IPS-11a (cell line): ENCODE results near the gene PRAC1.

ENCODE experiments used
- H3K4me3 ChIP-seq: one replicate; pipeline ENCODE4 v1.5.1; 2013; ENCODE audit warnings: low read depth, low read length, control low read depth

Gene PRAC1

GRCh38 chr17:48722201-48722907 is at the start of gene PRAC1:
Gene PRAC1 (minus strand): TSS chr17:48722518. CDS start chr17:48722392, 126 bp downstream.
- H3K4me3 ChIP-seq: no peak within 1 kb of the TSS

DNA sequence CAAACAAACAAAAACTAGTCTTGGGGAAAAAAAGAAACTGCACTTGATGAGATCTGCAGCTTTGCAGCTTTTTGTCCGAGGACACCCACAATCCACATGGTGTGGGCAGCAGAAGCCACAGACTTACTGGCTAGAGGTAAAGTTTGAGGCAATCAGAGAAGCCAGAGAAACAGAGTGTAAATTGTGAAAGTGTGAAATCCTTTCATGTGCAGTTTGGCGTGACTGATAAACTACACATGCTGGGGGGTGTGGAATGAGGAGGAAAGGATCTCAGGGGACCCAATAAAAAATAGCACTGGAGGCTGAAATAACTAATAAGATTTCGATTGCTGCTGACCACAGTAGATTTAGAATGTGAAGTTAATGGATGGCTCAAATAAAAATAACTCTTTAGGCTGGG is 48.6 kb upstream of the PRAC1 start:
- no peak overlapping the region for H3K4me3 ChIP-seq

DNA sequence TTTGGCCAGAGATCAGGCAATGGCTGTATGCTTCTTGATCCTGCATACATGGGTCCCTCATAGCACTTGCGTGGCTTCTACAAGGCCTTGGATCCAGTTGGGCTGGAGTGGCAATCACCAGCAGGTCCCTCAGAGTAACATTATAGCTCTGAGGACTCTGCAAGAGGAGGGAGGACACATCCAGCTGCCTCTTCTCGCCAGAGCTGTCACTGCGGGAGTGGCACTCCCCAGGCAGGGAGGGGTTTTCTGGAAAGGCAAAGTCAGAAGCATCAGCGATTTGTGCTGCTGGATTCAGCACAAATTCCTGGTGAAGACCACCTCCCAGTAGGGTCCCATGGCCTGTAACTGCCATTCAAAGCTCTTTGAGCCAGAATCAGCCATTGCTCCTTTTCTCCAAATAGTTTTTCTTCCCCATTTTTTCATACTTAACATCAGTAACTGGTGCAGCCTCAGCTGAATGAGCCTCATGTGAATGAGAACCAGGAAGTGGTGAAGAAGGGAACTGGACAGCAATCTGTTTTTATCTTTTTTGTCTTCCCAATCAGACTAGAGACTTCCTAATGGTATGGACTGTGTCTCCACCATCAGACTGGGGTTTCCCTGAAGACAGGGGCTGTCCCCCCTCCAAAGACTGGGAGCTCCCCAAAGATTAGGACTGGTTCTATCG is 46.8 kb upstream of the PRAC1 start:
- no peak overlapping the region for H3K4me3 ChIP-seq

DNA sequence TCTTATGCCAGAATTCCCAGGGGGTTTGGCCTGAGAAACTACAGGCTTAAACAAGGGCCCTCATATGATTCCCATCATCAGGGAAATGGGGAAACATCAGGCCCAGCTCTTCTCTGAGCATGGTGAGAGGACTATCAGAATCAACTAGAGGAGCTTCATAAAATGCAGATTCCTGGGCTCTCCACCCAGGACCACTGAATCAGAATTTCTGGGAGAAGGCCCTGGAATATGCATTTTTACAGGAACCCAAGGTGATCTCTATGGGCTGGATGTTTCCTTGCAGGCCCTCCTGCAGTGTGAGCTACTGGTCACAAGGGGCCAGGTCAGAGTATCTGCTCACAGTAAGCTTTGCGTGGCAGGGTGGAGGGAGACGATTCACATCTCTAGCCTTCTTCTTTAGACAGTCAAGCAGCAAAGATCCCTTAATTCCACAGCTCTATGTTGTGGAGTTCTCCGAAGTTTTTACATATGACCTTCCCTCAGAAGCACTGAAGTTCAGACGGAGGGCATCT is 45.0 kb upstream of the PRAC1 start:
- H3K4me3 ChIP-seq: no peak overlapping the region

DNA sequence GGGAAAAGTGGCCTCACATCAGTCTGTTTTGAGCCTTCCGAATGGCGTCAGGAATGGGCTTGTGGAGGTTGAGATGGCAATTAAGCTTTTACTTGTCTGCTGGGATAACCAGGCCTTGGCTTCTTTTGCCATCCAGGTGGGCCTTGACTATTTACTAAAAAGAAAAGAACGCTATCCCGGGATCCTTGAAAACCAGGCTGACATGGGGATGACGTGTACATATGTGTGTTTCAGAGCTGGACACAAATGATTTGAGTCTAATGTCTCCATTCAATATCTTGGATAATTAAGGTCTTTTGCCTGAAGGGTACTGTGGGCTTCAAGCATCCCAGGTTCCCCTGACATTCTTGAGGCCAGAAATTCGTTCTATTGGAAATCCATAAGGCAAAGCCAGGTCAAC is 38.8 kb upstream of the PRAC1 start:
- no peak overlapping the region for H3K4me3 ChIP-seq

GRCh38 chr17:48760411-48760810 is 38.1 kb upstream of the PRAC1 start:
- no peak overlapping the region for H3K4me3 ChIP-seq

DNA sequence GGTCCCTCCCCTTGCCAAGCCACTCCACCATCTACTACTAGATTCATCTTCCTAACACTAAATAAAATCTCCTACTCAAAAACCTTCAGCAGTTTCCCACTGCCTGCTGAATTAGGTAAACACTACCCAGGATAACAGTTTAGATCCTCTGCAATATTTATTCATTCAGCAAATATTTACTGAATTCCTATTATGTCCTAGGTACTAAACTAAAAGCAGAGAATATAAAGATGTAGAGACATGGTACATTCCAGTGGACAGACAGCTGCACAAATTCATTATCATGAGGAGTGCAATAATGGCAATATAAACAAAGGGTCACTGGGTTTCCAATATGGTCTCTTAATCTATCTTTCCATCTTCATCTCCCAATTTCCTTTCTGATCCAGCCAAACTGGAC is 37.0 kb upstream of the PRAC1 start:
- no peak overlapping the region for H3K4me3 ChIP-seq

GRCh38 chr17:48757524-48757961 is 35.2 kb upstream of the PRAC1 start:
- H3K4me3 ChIP-seq: no peak overlapping the region

- H3K4me3 ChIP-seq: no peak overlapping the region
These were observed 34.5 kb upstream of the PRAC1 start for GRCh38 chr17:48756830-48757251.

- no peak overlapping the region for H3K4me3 ChIP-seq
These were observed 33.0 kb upstream of the PRAC1 start for GRCh38 chr17:48755356-48755755.

DNA sequence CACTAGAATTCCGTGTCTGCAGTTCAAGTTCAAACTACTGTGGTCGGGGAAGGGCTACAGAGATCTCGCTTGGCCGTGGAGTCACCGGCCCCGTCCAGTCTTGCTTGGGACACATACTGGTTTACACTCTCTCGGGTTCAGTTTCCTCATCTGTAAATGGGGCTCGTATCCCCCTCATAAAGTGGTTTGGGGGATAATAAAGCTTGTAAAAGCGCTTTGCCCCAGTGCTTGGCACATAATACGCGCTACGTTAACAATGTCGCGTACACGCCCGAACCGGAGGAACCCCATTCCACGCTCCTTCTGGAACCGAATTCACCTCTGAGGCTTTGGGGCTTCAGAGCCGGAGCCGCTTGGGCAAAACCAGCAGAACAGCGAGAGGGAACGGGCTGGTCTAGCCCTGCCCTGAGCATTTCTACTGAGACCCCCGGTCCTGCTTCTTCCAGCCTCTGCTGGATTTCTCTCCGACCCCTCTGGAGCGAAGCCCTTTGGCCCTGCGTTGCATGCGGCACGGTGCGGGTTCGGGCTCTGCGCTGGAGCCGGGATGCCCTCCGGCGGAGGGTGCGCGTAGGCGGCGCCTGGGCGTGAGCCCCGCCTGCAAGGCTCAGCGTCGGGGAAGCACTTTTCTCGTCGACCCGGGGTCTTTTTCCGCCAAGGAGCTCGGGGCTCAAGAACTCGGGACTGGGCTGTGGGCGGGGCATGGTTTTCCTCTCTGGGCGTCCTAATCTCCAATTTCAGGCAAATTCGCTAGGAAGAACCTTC is 32.4 kb upstream of the PRAC1 start:
- H3K4me3 ChIP-seq: no peak overlapping the region

DNA sequence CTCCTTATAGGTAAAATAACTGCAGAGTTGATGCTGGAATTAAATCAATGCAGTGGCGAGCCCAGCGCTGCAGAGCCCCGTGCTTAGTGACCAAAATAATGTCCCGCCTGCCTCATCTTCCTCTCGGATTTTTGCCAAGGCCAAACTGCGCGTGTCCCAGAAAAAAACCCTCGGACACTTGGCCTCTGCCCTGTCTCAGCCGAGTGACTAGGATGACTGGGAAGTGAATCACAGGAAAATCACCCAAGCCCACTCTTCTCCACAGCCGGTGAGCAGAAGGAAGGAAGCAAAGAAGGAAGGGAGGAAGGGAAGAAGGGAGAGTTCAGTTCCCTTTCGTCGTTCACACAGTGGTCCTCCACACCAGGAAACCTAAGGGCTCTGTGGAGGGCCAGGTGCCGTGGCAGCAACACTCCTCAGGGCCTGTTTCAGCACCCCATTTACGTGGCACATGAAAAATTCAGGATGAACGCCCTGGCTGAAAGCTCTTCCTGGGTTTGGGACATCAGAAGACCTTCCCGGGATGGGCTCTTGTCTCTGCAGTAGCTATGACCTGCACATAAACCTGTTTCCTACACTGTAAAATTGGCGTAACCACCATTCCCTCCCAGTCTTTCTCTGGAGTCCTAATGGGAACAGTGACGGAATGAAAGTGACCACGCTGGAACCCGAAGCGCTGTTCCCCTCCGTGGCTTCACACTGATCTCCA is 31.6 kb upstream of the PRAC1 start:
- no peak overlapping the region for H3K4me3 ChIP-seq

GRCh38 chr17:48752399-48753288 is 30.3 kb upstream of the PRAC1 start:
- H3K4me3 ChIP-seq: no peak overlapping the region

GRCh38 chr17:48751733-48752398 is 29.5 kb upstream of the PRAC1 start:
- H3K4me3 ChIP-seq: no peak overlapping the region

GRCh38 chr17:48751172-48751571 is 28.9 kb upstream of the PRAC1 start:
- H3K4me3 ChIP-seq: no peak overlapping the region

- H3K4me3 ChIP-seq: no peak overlapping the region
These were observed 27.6 kb upstream of the PRAC1 start for GRCh38 chr17:48749621-48750553.

GRCh38 chr17:48748718-48749566 is 26.6 kb upstream of the PRAC1 start:
- H3K4me3 ChIP-seq: no peak overlapping the region
